K562 (cell line): ENCODE data around the gene CLTA. TPM values are rescaled to one million over a fixed set of nuclear protein-coding genes. Genes with fewer than 3 reads are reported as not detected.

Experiments used
- CBX1 ChIP-seq: sonication (generic); IDR thresholded peaks from 2 replicates; pipeline ENCODE4 v1.6.1; 2016; ENCODE audit warnings: antibody characterized with exemption, low read depth, mild to moderate bottlenecking
- CEBPB ChIP-seq: fragments of 450-650 bp; IDR thresholded peaks from 2 replicates; pipeline ENCODE4 v1.6.1; 2016; ENCODE audit warnings: missing genetic modification characterization, missing compliant biosample characterization
- DNMT1 ChIP-seq: fragments of 450-650 bp; IDR thresholded peaks from 2 replicates; pipeline ENCODE4 v1.6.1; 2016; ENCODE audit warnings: antibody characterized with exemption, mild to moderate bottlenecking
- HDAC2 ChIP-seq: fragments of 450-650 bp; IDR thresholded peaks from 2 replicates; pipeline ENCODE4 v1.6.1; 2016; ENCODE audit warnings: mild to moderate bottlenecking
- KAT7 ChIP-seq: sonication (generic); formaldehyde crosslinking; IDR thresholded peaks from 2 replicates; pipeline ENCODE4 v1.8.0; 2022; ENCODE audit warnings: missing genetic modification reagents, mild to moderate bottlenecking, borderline replicate concordance
- MLLT1 ChIP-seq, 2 experiments: fragments of 450-650 bp; IDR thresholded peaks; 2 replicates each; pipeline ENCODE4 v1.6.1; 2016
- NFXL1 ChIP-seq: fragments of 450-650 bp; formaldehyde crosslinking; IDR thresholded peaks from 2 replicates; pipeline ENCODE4 v1.4.0; 2021; ENCODE audit warnings: mild to moderate bottlenecking
- PRDM10 ChIP-seq: fragments of 450-650 bp; IDR thresholded peaks from 2 replicates; pipeline ENCODE4 v1.6.1; 2018; ENCODE audit not compliant: partially characterized antibody
- RCOR1 ChIP-seq, 2 experiments: IDR thresholded peaks; 2 replicates each; pipeline ENCODE4 v1.6.1; 2012; ENCODE audit warnings: low read depth in 2 of 2, low read length in 2 of 2, borderline replicate concordance in 1 of 2, improper control_type of control experiment in 1 of 2
- SMARCC2 ChIP-seq: fragments of 450-650 bp; IDR thresholded peaks from 2 replicates; pipeline ENCODE4 v1.6.1; 2017; ENCODE audit warnings: antibody characterized with exemption, moderate library complexity, mild to moderate bottlenecking, low read depth
- STAT5B ChIP-seq: fragments of 250-450 bp; sonication (Bioruptor Pico); IDR thresholded peaks from 2 replicates; pipeline ENCODE4 v1.8.0; 2021; ENCODE audit warnings: mild to moderate bottlenecking, inconsistent platforms
- TAF9B ChIP-seq: fragments of 450-650 bp; IDR thresholded peaks from 2 replicates; pipeline ENCODE4 v1.6.1; 2018; ENCODE audit warnings: mild to moderate bottlenecking; ENCODE audit not compliant: partially characterized antibody
- ZBTB1 ChIP-seq: sonication (generic); formaldehyde crosslinking; IDR thresholded peaks from 2 replicates; pipeline ENCODE4 v1.8.1; 2023; ENCODE audit warnings: missing genetic modification reagents, low read depth, mild to moderate bottlenecking, borderline replicate concordance
- ZNF133 ChIP-seq: fragments of 250-450 bp; sonication (Bioruptor Pico); IDR thresholded peaks from 2 replicates; pipeline ENCODE4 v1.4.0; 2020; ENCODE audit warnings: mild to moderate bottlenecking
- ZNF551 ChIP-seq: fragments of 250-450 bp; sonication (Bioruptor Pico); IDR thresholded peaks from 2 replicates; pipeline ENCODE4 v1.5.0; 2021; ENCODE audit warnings: mild to moderate bottlenecking, moderate library complexity
- polyA plus RNA-seq, 8 experiments: library from polyadenylated mRNA; depleted of rRNA in 4 of 8; stranded (reverse) in 5 of 8; unstranded in 3 of 8; fragments of >200 nt; fragmentation: Nextera tagmentation in 2 of 8; fragmentation: Illumina TruSeq in 1 of 8; extraction: Ambion mirVana in 2 of 8; extraction: Trizol in 1 of 8; gene quantifications; 2 replicates each; pipeline versions ENCODE4 v1.2.1 to v1.2.3, GENCODE V29; 2011 to 2014; ENCODE audit warnings: inconsistent platforms in 1 of 8, missing spikeins in 1 of 8
- total RNA-seq, 7 experiments: library from RNA; depleted of rRNA in 6 of 7; stranded (reverse); fragments of >200 nt in 6 of 7; fragmentation: Illumina TruSeq in 2 of 7; extraction: Trizol in 2 of 7; gene quantifications; 2 replicates each; pipeline versions ENCODE4 v1.2.1 to v1.2.3, GENCODE V29; 2011 to 2021; ENCODE audit warnings: low replicate concordance in 1 of 7
- TF ChIP-seq, protein P1 (sequence below): fragments of 200-800 bp; sonication (Bioruptor generic); IDR thresholded peaks from 2 replicates; pipeline ENCODE4 v1.6.1; 2017; ENCODE audit warnings: missing genetic modification characterization, missing compliant biosample characterization

CLTA gene
- total and polyA plus RNA-seq, 9 of the 15 experiments (the other 6 are each of a cell fraction or from before 2014, with no cell fraction given) = 37.8 to 219 (median 144) TPM

DNA sequence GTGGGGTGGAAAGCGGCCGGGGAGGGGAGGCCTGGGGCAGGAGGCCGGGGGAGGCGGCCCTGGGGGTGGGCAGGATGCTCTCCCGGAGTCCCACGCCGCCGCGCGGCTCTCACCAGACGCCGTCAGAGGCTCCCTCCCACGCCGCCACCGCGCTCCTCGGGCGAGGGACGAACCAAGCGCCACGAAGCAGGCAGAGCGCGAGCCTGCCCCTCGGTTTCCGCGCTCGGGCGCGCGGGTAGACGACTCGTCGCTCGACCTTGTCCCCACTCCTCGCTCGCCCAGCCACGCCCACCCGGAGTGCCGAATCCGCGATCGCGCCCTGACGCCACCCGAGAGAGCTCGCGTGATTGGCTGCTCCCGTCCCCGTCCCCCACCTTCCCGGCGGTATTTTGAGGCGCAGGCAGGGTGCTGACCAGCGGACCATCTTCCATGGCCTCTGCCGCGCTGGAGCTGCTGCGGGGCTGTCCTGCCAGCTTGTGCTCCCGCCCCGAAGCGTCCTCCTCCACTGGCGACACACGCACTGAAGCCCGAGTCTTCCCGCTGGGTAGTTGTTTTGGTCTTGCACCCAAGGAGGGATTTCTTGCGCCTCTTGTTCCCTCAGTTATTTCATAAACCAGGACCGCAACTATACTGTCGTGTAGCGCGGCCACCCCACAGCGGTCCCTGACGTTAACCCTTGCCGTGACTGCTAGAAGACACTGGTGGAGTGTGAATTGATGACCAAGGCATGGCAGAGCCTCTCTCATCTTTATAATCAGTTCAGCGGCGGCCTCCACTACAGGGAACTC, 67.7 kb downstream of the CLTA start, which contains the start of gene GNE (continued):
- TF ChIP-seq TAF9B = peak; percentile 60
- no peak for TF ChIP-seq STAT5B (CRISPR knock-in tag)
- no peak for TF ChIP-seq KAT7 (CRISPR knock-in tag)
- TF ChIP-seq ZBTB1 = no peak
- TF ChIP-seq CBX1 = no peak; the same call in 1 of the 2 replicates
- no peak for TF ChIP-seq NFXL1 (CRISPR knock-in tag)
- no peak for TF ChIP-seq ZNF551 (CRISPR knock-in tag)
- TF ChIP-seq SMARCC2 = no peak
- no peak for TF ChIP-seq DNMT1
- no peak for TF ChIP-seq ZNF133 (CRISPR knock-in tag)
- TF ChIP-seq RCOR1 (IDR thresholded peaks at IDR 0.05; ENCODE audit: borderline replicate concordance in 1 of 2, low read depth in 2 of 2, low read length in 2 of 2) = peak in 1 of 2 experiments; percentile 68; a peak in 2 of 4 replicates
- TF ChIP-seq PRDM10 = no peak
- no peak for TF ChIP-seq HDAC2
- TF ChIP-seq, protein P1, sequence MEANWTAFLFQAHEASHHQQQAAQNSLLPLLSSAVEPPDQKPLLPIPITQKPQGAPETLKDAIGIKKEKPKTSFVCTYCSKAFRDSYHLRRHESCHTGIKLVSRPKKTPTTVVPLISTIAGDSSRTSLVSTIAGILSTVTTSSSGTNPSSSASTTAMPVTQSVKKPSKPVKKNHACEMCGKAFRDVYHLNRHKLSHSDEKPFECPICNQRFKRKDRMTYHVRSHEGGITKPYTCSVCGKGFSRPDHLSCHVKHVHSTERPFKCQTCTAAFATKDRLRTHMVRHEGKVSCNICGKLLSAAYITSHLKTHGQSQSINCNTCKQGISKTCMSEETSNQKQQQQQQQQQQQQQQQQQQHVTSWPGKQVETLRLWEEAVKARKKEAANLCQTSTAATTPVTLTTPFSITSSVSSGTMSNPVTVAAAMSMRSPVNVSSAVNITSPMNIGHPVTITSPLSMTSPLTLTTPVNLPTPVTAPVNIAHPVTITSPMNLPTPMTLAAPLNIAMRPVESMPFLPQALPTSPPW = peak; percentile 72
- TF ChIP-seq MLLT1 (IDR thresholded peaks at IDR 0.05) = peak in 1 of 2 experiments; percentile 100; a peak in 2 of 4 replicates
- no peak for TF ChIP-seq CEBPB (tag)
